IPS-20b (cell line): ENCODE results near the gene CTNNA2.

Source experiments
- H3K27ac ChIP-seq: one replicate; pipeline ENCODE4 v1.5.1; 2013; ENCODE audit warnings: low read length
- H3K27me3 ChIP-seq: 2 replicates; pipeline ENCODE4 v1.6.1; 2013; ENCODE audit warnings: mild to moderate bottlenecking, low read length, inconsistent platforms; ENCODE audit not compliant: insufficient read depth
- H3K36me3 ChIP-seq: 2 replicates; pipeline ENCODE4 v1.6.1; 2013; ENCODE audit warnings: low read depth, mild to moderate bottlenecking, inconsistent platforms, low read length, moderate library complexity; ENCODE audit not compliant: insufficient read depth
- H3K4me1 ChIP-seq: 2 replicates; pipeline ENCODE4 v1.6.1; 2013; ENCODE audit warnings: mild to moderate bottlenecking, control low read depth, inconsistent platforms, low read length, moderate library complexity; ENCODE audit not compliant: insufficient read depth
- H3K4me3 ChIP-seq: 2 replicates; pipeline ENCODE4 v1.5.1; 2013; ENCODE audit warnings: mild to moderate bottlenecking, low read length, inconsistent platforms
- H3K9ac ChIP-seq: 2 replicates; pipeline ENCODE4 v1.6.1; 2013; ENCODE audit warnings: low read depth, mild to moderate bottlenecking, inconsistent platforms, low read length, moderate library complexity
- H3K9me3 ChIP-seq: 2 replicates; pipeline ENCODE4 v1.6.1; 2013; ENCODE audit warnings: mild to moderate bottlenecking, low read depth, low read length, inconsistent platforms; ENCODE audit not compliant: insufficient read depth

CTNNA2 gene

GRCh38 chr2:80164375-80164774 lies 651.5 kb downstream of the CTNNA2 start:
- H3K27ac ChIP-seq: no peak overlapping the region
- no peak overlapping the region for H3K4me3 ChIP-seq
- H3K9me3 ChIP-seq: no peaks in the 10 kb centered on the region; the same call in 1 of the 2 replicates
- H3K27me3 ChIP-seq: no peaks in the 10 kb centered on the region
- H3K36me3 ChIP-seq: no peaks in the 10 kb centered on the region
- H3K4me1 ChIP-seq: no peaks in the 10 kb centered on the region; the same call in 1 of the 2 replicates
- no peak overlapping the region for H3K9ac ChIP-seq

GRCh38 chr2:80166483-80167171 lies 653.8 kb downstream of the CTNNA2 start:
- no peak overlapping the region for H3K27ac ChIP-seq
- no peaks in the 10 kb centered on the region; the same call in 1 of the 2 replicates for H3K4me1 ChIP-seq
- H3K4me3 ChIP-seq: no peak overlapping the region
- no peaks in the 10 kb centered on the region for H3K9me3 ChIP-seq
- no peaks in the 10 kb centered on the region for H3K27me3 ChIP-seq
- no peaks in the 10 kb centered on the region for H3K36me3 ChIP-seq
- H3K9ac ChIP-seq: no peak overlapping the region

DNA sequence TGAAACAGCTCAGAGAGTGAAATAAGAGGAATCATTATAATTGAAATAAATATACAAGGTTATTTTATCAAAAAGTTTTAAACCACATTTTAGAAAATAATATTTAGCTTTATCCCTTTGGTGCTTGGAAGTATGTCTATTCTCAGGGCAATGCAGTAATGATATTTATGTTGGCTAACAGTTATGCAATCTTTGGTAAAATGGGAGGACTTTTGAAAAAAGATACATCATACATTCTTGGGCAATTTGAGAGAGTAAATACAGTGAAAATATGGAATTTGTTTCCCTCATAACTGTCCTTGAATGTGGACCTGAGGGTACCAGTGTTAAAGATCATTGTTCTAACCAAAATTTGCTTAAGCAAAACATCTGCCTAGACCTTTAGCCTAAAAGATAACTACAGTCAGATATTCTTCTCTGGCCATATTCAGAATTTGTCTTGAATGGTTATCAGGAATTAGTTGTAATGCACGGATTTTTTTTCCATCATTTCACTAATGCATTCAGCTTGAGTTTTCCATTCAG lies 654.5 kb downstream of the CTNNA2 start:
- H3K4me1 ChIP-seq: no peaks in the 10 kb centered on the region; the same call in 1 of the 2 replicates
- H3K4me3 ChIP-seq: no peak overlapping the region
- H3K9ac ChIP-seq: no peak overlapping the region
- no peaks in the 10 kb centered on the region for H3K36me3 ChIP-seq
- no peak overlapping the region for H3K27ac ChIP-seq
- H3K9me3 ChIP-seq: no peaks in the 10 kb centered on the region
- H3K27me3 ChIP-seq: no peaks in the 10 kb centered on the region

DNA sequence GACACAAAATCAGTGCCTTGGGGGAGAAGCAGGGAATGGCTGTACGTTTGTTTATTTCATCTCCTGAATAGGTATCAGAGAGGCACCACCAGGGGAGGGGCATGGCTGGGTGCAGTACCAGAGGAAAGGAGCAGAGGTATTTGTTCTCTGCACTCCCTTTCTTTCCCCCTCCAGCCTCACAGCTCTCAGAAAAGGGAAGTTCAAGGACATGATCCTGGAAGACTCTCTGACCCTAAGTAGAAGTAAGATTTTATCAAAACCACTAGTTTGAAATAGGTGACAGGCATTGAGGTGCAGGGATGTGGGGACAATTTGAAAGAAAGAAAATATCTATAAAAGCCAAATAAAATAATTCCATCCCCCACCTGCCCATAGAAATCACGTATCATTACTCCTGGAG lies 655.2 kb downstream of the CTNNA2 start:
- H3K4me1 ChIP-seq: no peaks in the 10 kb centered on the region; the same call in 1 of the 2 replicates
- no peak overlapping the region for H3K27ac ChIP-seq
- H3K9me3 ChIP-seq: no peaks in the 10 kb centered on the region
- H3K36me3 ChIP-seq: no peaks in the 10 kb centered on the region
- H3K27me3 ChIP-seq: no peaks in the 10 kb centered on the region
- no peak overlapping the region for H3K9ac ChIP-seq
- H3K4me3 ChIP-seq: no peak overlapping the region

GRCh38 chr2:80168801-80169200 lies 656.0 kb downstream of the CTNNA2 start:
- H3K9me3 ChIP-seq: no peaks in the 10 kb centered on the region
- no peak overlapping the region for H3K27ac ChIP-seq
- H3K27me3 ChIP-seq: no peaks in the 10 kb centered on the region
- no peaks in the 10 kb centered on the region for H3K36me3 ChIP-seq
- H3K4me1 ChIP-seq: no peaks in the 10 kb centered on the region; the same call in 1 of the 2 replicates
- no peak overlapping the region for H3K4me3 ChIP-seq
- no peak overlapping the region for H3K9ac ChIP-seq

- Histone ChIP-seq H3K9ac (no peak overlapping the region), H3K27me3 (no peaks in the 10 kb centered on the region), H3K4me1 (no peaks in the 10 kb centered on the region; the same call in 1 of the 2 replicates), H3K27ac (no peak overlapping the region), H3K4me3 (no peak overlapping the region), H3K9me3 (no peaks in the 10 kb centered on the region), H3K36me3 (no peaks in the 10 kb centered on the region)
Measured at GRCh38 chr2:80169811-80170594, 657.2 kb downstream of the CTNNA2 start.

GRCh38 chr2:80185091-80185490 lies 672.2 kb downstream of the CTNNA2 start:
- H3K4me3 ChIP-seq: no peak overlapping the region
- no peaks in the 10 kb centered on the region for H3K27me3 ChIP-seq
- H3K27ac ChIP-seq: no peak overlapping the region
- H3K4me1 ChIP-seq: peaks cover 2% of the 10 kb centered on the region; the same call in 1 of the 2 replicates
- peaks cover 9% of the 10 kb centered on the region; the same call in 1 of the 2 replicates for H3K9me3 ChIP-seq
- H3K9ac ChIP-seq: no peak overlapping the region
- H3K36me3 ChIP-seq: no peaks in the 10 kb centered on the region

GRCh38 chr2:80186262-80186661 lies 673.4 kb downstream of the CTNNA2 start:
- no peaks in the 10 kb centered on the region for H3K9me3 ChIP-seq
- H3K9ac ChIP-seq: no peak overlapping the region
- H3K27me3 ChIP-seq: no peaks in the 10 kb centered on the region
- no peak overlapping the region for H3K4me3 ChIP-seq
- H3K36me3 ChIP-seq: no peaks in the 10 kb centered on the region
- H3K27ac ChIP-seq: no peak overlapping the region
- peaks cover 2% of the 10 kb centered on the region; the same call in 1 of the 2 replicates for H3K4me1 ChIP-seq

DNA sequence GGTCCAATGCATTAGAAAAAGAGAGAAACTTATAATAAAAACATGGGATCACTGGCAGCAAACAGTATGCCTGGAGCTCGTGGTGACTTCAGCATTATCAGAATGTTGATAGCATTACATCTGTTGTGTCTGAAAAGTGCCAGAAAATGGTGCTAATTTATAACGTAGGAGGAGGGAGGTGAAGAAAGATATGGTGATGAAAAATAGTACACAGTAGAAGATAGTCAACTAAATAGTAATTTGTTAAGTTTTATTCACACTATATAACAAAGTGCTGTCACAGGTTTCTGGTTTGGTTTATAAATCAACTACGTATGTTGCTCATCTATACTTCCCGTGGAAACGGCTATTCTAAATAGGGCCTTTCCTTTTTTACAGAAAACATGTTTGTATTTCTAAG lies 674.3 kb downstream of the CTNNA2 start:
- Histone ChIP-seq H3K27ac (no peak overlapping the region), H3K36me3 (no peaks in the 10 kb centered on the region), H3K27me3 (no peaks in the 10 kb centered on the region), H3K9ac (no peak overlapping the region), H3K4me3 (no peak overlapping the region), H3K9me3 (no peaks in the 10 kb centered on the region), H3K4me1 (peaks cover 2% of the 10 kb centered on the region; the same call in 1 of the 2 replicates)

DNA sequence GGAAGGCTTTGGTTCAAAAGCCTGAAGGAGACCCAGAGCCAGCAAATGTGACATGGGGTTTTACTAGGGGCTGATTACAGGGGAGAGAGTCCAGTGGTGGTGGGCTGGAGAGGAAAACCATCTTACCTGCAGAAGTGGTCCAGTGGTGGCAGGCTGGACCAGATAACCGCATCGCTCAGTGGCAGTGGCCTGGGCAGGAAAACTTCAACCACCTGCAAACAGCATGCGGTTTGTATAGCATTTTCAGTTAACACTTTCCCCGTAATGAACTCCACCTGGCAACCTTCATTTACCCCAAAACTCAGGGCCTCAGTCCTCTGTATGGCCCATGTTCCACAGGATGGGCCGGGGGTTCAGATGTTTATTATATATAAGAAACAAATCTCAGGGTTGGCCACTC lies 677.3 kb downstream of the CTNNA2 start:
- Histone ChIP-seq H3K4me3 (no peak overlapping the region), H3K36me3 (no peaks in the 10 kb centered on the region)

GRCh38 chr2:80193566-80193965 lies 680.7 kb downstream of the CTNNA2 start:
- H3K9ac ChIP-seq: no peak overlapping the region
- no peak overlapping the region for H3K27ac ChIP-seq
- no peaks in the 10 kb centered on the region for H3K27me3 ChIP-seq
- H3K36me3 ChIP-seq: no peaks in the 10 kb centered on the region
- H3K4me3 ChIP-seq: no peak overlapping the region
- H3K9me3 ChIP-seq: no peaks in the 10 kb centered on the region
- no peaks in the 10 kb centered on the region for H3K4me1 ChIP-seq

More for the DNA sequence above, 677.3 kb downstream of the CTNNA2 start:
- Histone ChIP-seq H3K9ac (no peak overlapping the region), H3K4me1 (no peaks in the 10 kb centered on the region; the same call in 1 of the 2 replicates), H3K9me3 (no peaks in the 10 kb centered on the region), H3K27ac (no peak overlapping the region), H3K27me3 (no peaks in the 10 kb centered on the region)
